ENCODE results near the gene COX19. TPM values are rescaled to one million over a fixed set of nuclear protein-coding genes. Genes with fewer than 3 reads are reported as not detected.
A peak's percentile ranks its signal among the peaks of the same experiment; 100 is the strongest.

Gene COX19
- total and polyA plus RNA-seq, 2 of the 13 experiments (the other 11 are each of a cell fraction or from before 2014, with no cell fraction given) = 11.5 to 21.7 TPM

GRCh38 chr7:957418-958220 lies 17.7 kb downstream of the COX19 start (continued):
- TF ChIP-seq MNT (IDR thresholded peaks at IDR 0.05) (peak; percentile 30; the same call in 1 of the 2 replicates), ZNF746 (CRISPR knock-in tag; IDR thresholded peaks at IDR 0.05) (peak; percentile 55; the same call in 1 of the 2 replicates), SMAD1 (CRISPR knock-in tag; IDR thresholded peaks at IDR 0.05; ENCODE audit: borderline replicate concordance, low read depth) (peak; percentile 89; the same call in 1 of the 2 replicates), RFXAP (CRISPR knock-in tag; IDR thresholded peaks at IDR 0.05; ENCODE audit: borderline replicate concordance) (peak; percentile 65; the same call in 1 of the 2 replicates), ZFP37 (CRISPR knock-in tag; IDR thresholded peaks at IDR 0.05; ENCODE audit: borderline replicate concordance) (peak; percentile 92), ZSCAN20 (CRISPR knock-in tag; IDR thresholded peaks at IDR 0.05; ENCODE audit: borderline replicate concordance) (peak; percentile 79; the same call in 1 of the 2 replicates), ZNF512B (CRISPR knock-in tag; IDR thresholded peaks at IDR 0.05; ENCODE audit: borderline replicate concordance) (peak; percentile 74; the same call in 1 of the 2 replicates), ARNTL (CRISPR knock-in tag; IDR thresholded peaks at IDR 0.05) (peak; percentile 93), AGO2 (optimal IDR thresholded peaks at IDR 0.05; ENCODE audit: low read depth, low read length) (peak; percentile 73), KDM4B (CRISPR knock-in tag; IDR thresholded peaks at IDR 0.05) (peak; percentile 5), POLR2G (IDR thresholded peaks at IDR 0.05; ENCODE audit: low read depth, low read length) (peak; percentile 96), GATAD2A (CRISPR knock-in tag; IDR thresholded peaks at IDR 0.05) (peak; percentile 88), ZNF761 (CRISPR knock-in tag; conservative IDR thresholded peaks at IDR 0.05) (peak; percentile 86; the same call in 1 of the 2 replicates), TMF1 (CRISPR knock-in tag; IDR thresholded peaks at IDR 0.05; ENCODE audit: low read depth) (peak; percentile 79; the same call in 1 of the 2 replicates), THAP8 (CRISPR knock-in tag; IDR thresholded peaks at IDR 0.05; ENCODE audit: borderline replicate concordance) (peak; percentile 88; the same call in 1 of the 2 replicates), ZNF788 (CRISPR knock-in tag; IDR thresholded peaks at IDR 0.05; ENCODE audit: borderline replicate concordance) (peak; percentile 87; the same call in 1 of the 2 replicates), ZNF724P (CRISPR knock-in tag; IDR thresholded peaks at IDR 0.05; ENCODE audit: borderline replicate concordance) (peak; percentile 90; the same call in 1 of the 2 replicates), ZNF160 (CRISPR knock-in tag; IDR thresholded peaks at IDR 0.05) (peak; percentile 74; the same call in 1 of the 2 replicates), NFYC (CRISPR knock-in tag; IDR thresholded peaks at IDR 0.05) (peak; percentile 55)
